ENCODE results near the gene COBL.

COBL gene

GRCh38 chr7:51146816-51147586 lies 169.6 kb downstream of the COBL start:
- no peak overlapping the region for H3K27ac ChIP-seq (ENCODE audit: low read length)
- DNase-seq (ENCODE audit: low read depth, low spot score): no peak
- H3K4me1 ChIP-seq (ENCODE audit: control insufficient read depth, insufficient read depth, low read length): no peaks in the 10 kb centered on the region
- H3K36me3 ChIP-seq (ENCODE audit: control insufficient read depth, insufficient read depth, low read length): no peaks in the 10 kb centered on the region; the same call in 1 of the 2 replicates
- no peaks in the 10 kb centered on the region for H3K27me3 ChIP-seq (ENCODE audit: control insufficient read depth, insufficient read depth, low read length)
- H3K9me3 ChIP-seq (ENCODE audit: control insufficient read depth, insufficient read depth, low read length): no peaks in the 10 kb centered on the region; the same call in 1 of the 2 replicates
- WGBS (ENCODE audit: insufficient coverage, insufficient read length): no CpG with 5 or more reads among the region's 7 CpGs
- no peak overlapping the region for H3K4me3 ChIP-seq (ENCODE audit: low read length)

DNA sequence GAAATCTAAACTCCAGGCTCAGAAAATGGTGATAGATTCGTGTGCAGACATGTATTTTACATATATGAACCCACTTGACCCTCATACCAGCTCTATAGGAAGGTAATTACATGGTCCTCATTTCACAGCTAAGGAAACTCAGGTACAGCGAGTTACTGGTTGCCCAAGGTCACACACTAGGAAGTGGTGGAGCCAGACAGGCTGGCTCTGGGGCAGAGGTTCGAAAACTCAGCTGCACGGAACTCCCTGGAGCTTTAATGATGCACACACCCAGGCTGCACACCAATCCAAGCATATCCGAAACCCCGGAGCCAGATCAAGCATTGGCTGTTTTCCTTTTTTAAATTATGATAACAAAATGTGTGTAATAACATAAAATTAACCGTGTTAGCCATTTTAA lies 172.4 kb downstream of the COBL start:
- H3K9me3 ChIP-seq (ENCODE audit: control insufficient read depth, insufficient read depth, low read length): no peaks in the 10 kb centered on the region; the same call in 1 of the 2 replicates
- no peak for DNase-seq (ENCODE audit: low read depth, low spot score)
- no peaks in the 10 kb centered on the region; the same call in 1 of the 2 replicates for H3K36me3 ChIP-seq (ENCODE audit: control insufficient read depth, insufficient read depth, low read length)
- no peaks in the 10 kb centered on the region; the same call in 1 of the 2 replicates for H3K4me1 ChIP-seq (ENCODE audit: control insufficient read depth, insufficient read depth, low read length)
- no peak overlapping the region for H3K27ac ChIP-seq (ENCODE audit: low read length)
- H3K27me3 ChIP-seq (ENCODE audit: control insufficient read depth, insufficient read depth, low read length): no peaks in the 10 kb centered on the region
- H3K4me3 ChIP-seq (ENCODE audit: low read length): no peak overlapping the region
- no CpG with 5 or more reads among the region's 7 CpGs for WGBS (ENCODE audit: insufficient coverage, insufficient read length)

DNA sequence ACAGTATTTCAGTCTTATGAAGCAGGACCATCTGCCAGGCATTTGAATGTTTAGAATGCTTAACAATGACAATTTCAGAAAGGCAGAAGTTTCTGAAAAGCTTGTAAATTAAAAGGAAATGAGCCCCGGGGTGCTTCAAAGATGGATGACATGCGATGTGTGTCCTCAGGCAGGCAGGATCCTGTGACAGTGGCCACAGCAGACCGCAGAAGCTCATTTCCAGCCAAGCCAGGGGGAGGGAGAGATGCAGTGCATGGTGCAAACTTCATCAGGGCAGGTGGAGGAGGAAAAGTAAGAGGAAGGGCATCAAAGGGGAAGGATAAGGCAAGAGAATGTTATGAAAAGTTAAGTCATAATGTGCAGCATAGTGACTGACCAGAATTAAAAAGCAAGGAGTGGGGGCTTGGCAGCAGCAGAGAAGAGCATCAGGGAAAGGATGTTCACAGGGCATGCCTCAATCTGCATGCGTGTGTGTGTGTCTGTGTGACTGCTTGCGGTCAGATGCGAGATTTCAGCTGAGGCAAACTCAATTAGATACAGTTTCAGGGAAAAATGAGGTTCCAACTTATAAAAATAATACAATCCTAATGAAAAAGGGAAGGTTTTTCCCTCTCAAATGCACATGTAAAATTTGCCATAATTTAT lies 173.7 kb downstream of the COBL start:
- H3K9me3 ChIP-seq (ENCODE audit: control insufficient read depth, insufficient read depth, low read length): no peaks in the 10 kb centered on the region

DNA sequence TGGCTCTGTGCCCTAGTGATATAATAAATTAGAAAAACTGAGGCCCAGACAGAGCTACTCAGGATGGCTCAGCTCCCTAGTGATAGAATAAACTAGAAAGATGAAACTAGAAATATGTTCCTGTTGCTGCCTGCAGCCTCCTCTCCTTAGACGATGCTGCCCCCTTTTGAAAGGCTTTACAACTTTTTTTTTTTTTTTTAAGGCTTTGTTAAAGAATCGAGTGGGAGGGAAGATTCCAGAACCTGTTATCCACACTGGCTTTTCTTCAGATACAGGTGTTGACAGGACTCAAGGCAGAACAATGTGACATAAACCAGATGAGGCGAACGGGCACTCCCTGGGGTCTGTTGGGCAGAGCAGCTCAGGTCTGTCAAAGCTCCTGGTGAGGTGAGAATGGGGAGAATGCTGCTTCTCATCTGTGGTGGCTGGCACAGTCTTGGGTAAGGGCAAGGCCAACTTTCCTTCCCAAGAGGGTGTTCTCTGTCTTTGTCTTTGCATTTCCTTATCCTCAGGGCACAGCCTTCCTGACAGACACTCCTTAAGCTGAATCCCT lies 175.1 kb downstream of the COBL start:
- H3K4me3 ChIP-seq (ENCODE audit: low read length): no peak overlapping the region
- H3K27me3 ChIP-seq (ENCODE audit: control insufficient read depth, insufficient read depth, low read length): no peaks in the 10 kb centered on the region
- no peak overlapping the region for H3K27ac ChIP-seq (ENCODE audit: low read length)
- no peaks in the 10 kb centered on the region for H3K9me3 ChIP-seq (ENCODE audit: control insufficient read depth, insufficient read depth, low read length)
- no peaks in the 10 kb centered on the region; the same call in 1 of the 2 replicates for H3K4me1 ChIP-seq (ENCODE audit: control insufficient read depth, insufficient read depth, low read length)
- no peaks in the 10 kb centered on the region; the same call in 1 of the 2 replicates for H3K36me3 ChIP-seq (ENCODE audit: control insufficient read depth, insufficient read depth, low read length)
- DNase-seq (ENCODE audit: low read depth, low spot score): no peak
- no CpG with 5 or more reads among the region's 4 CpGs for WGBS (ENCODE audit: insufficient coverage, insufficient read length)

More for the DNA sequence above, 173.7 kb downstream of the COBL start:
- no peaks in the 10 kb centered on the region; the same call in 1 of the 2 replicates for H3K36me3 ChIP-seq (ENCODE audit: control insufficient read depth, insufficient read depth, low read length)
- no peaks in the 10 kb centered on the region; the same call in 1 of the 2 replicates for H3K4me1 ChIP-seq (ENCODE audit: control insufficient read depth, insufficient read depth, low read length)
- DNase-seq (ENCODE audit: low read depth, low spot score): no peak
- no peak overlapping the region for H3K27ac ChIP-seq (ENCODE audit: low read length)
- WGBS (ENCODE audit: insufficient coverage, insufficient read length): no CpG with 5 or more reads among the region's 6 CpGs
- H3K27me3 ChIP-seq (ENCODE audit: control insufficient read depth, insufficient read depth, low read length): no peaks in the 10 kb centered on the region
- no peak overlapping the region for H3K4me3 ChIP-seq (ENCODE audit: low read length)

- no CpG with 5 or more reads among the region's 15 CpGs for WGBS (ENCODE audit: insufficient coverage, insufficient read length)
- no peak overlapping the region for H3K27ac ChIP-seq (ENCODE audit: low read length)
Measured at GRCh38 chr7:51140199-51141164, 176.1 kb downstream of the COBL start.

GRCh38 chr7:51139796-51140195 lies 176.8 kb downstream of the COBL start:
- Histone ChIP-seq H3K4me1 (ENCODE audit: control insufficient read depth, insufficient read depth, low read length) (no peaks in the 10 kb centered on the region; the same call in 1 of the 2 replicates), H3K9me3 (ENCODE audit: control insufficient read depth, insufficient read depth, low read length) (no peaks in the 10 kb centered on the region), H3K27ac (ENCODE audit: low read length) (no peak overlapping the region), H3K4me3 (ENCODE audit: low read length) (no peak overlapping the region), H3K27me3 (ENCODE audit: control insufficient read depth, insufficient read depth, low read length) (no peaks in the 10 kb centered on the region), H3K36me3 (ENCODE audit: control insufficient read depth, insufficient read depth, low read length) (0 out of 2 replicates have a peak, but pooled peaks cover 4% of the 10 kb centered on the region)
- DNase-seq (ENCODE audit: low read depth, low spot score): no peak
- no CpG with 5 or more reads among the region's 1 CpG for WGBS (ENCODE audit: insufficient coverage, insufficient read length)

More at GRCh38 chr7:51140199-51141164, 176.1 kb downstream of the COBL start:
- DNase-seq (ENCODE audit: low read depth, low spot score): no peak
- Histone ChIP-seq H3K27me3 (ENCODE audit: control insufficient read depth, insufficient read depth, low read length) (no peaks in the 10 kb centered on the region), H3K9me3 (ENCODE audit: control insufficient read depth, insufficient read depth, low read length) (no peaks in the 10 kb centered on the region), H3K36me3 (ENCODE audit: control insufficient read depth, insufficient read depth, low read length) (0 out of 2 replicates have a peak, but pooled peaks cover 2% of the 10 kb centered on the region), H3K4me1 (ENCODE audit: control insufficient read depth, insufficient read depth, low read length) (no peaks in the 10 kb centered on the region; the same call in 1 of the 2 replicates), H3K4me3 (ENCODE audit: low read length) (no peak overlapping the region)

DNA sequence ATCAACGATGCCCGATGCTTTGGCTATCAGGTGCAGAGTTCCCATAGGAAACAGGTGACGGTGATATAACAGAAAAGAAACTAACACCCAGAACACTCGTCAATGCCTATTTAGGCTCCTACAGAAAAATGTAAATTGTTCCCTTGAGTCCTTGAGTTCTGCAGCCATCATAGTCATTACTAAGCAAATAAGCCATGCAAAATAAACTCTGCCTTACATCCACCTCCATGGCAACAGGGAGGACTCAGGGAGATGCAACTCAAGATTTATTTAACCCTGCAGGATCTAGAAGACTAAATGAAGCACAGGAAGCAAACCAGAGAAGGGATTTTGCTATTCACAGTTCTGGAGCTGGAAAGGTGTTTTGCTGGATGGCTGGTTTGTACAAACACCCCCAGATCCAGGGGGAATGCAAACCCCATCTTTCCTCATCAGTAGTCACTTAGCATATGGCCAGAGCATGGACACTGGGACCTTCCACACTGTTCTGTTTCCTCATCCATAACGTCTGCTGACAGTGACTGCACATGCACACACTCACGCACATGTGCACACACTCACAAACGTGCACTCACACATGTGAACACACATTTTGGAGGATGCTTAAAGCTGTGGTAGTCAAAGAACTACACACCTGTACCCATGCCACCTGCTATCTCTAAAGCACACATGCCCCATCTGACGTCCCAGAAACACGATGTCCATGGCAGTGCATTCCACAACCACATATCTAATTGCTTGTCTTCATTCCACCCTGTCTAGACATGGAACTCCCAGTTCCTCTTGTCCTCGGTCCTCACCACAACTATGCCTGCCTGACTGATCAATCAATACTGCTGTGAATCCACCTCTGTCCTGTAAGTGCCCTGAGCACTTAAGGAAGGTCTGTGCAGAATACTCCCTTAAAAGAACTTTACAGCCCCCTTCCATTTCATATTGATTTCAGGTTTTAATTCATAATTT lies 178.2 kb downstream of the COBL start:
- no peaks in the 10 kb centered on the region for H3K27me3 ChIP-seq (ENCODE audit: control insufficient read depth, insufficient read depth, low read length)
- H3K36me3 ChIP-seq (ENCODE audit: control insufficient read depth, insufficient read depth, low read length): 0 out of 2 replicates have a peak, but pooled peaks cover 4% of the 10 kb centered on the region
- H3K9me3 ChIP-seq (ENCODE audit: control insufficient read depth, insufficient read depth, low read length): no peaks in the 10 kb centered on the region
- H3K4me3 ChIP-seq (ENCODE audit: low read length): no peak overlapping the region
- no peak for DNase-seq (ENCODE audit: low read depth, low spot score)
- H3K27ac ChIP-seq (ENCODE audit: low read length): no peak overlapping the region
- no peaks in the 10 kb centered on the region; the same call in 1 of the 2 replicates for H3K4me1 ChIP-seq (ENCODE audit: control insufficient read depth, insufficient read depth, low read length)
- WGBS (ENCODE audit: insufficient coverage, insufficient read length): no CpG with 5 or more reads among the region's 10 CpGs

- WGBS (ENCODE audit: insufficient coverage, insufficient read length): no CpG with 5 or more reads among the region's 2 CpGs
- Histone ChIP-seq H3K27ac (ENCODE audit: low read length) (no peak overlapping the region), H3K36me3 (ENCODE audit: control insufficient read depth, insufficient read depth, low read length) (0 out of 2 replicates have a peak, but pooled peaks cover 4% of the 10 kb centered on the region), H3K4me3 (ENCODE audit: low read length) (no peak overlapping the region), H3K9me3 (ENCODE audit: control insufficient read depth, insufficient read depth, low read length) (no peaks in the 10 kb centered on the region), H3K27me3 (ENCODE audit: control insufficient read depth, insufficient read depth, low read length) (no peaks in the 10 kb centered on the region), H3K4me1 (ENCODE audit: control insufficient read depth, insufficient read depth, low read length) (no peaks in the 10 kb centered on the region)
- no peak for DNase-seq (ENCODE audit: low read depth, low spot score)
Measured at GRCh38 chr7:51135576-51135975, 181.0 kb downstream of the COBL start.

GRCh38 chr7:51134013-51134441 lies 182.6 kb downstream of the COBL start:
- H3K27ac ChIP-seq (ENCODE audit: low read length): no peak overlapping the region
- no CpG with 5 or more reads among the region's 4 CpGs for WGBS (ENCODE audit: insufficient coverage, insufficient read length)

More at GRCh38 chr7:51134013-51134441, 182.6 kb downstream of the COBL start:
- no peaks in the 10 kb centered on the region for H3K27me3 ChIP-seq (ENCODE audit: control insufficient read depth, insufficient read depth, low read length)
- 0 out of 2 replicates have a peak, but pooled peaks cover 4% of the 10 kb centered on the region for H3K36me3 ChIP-seq (ENCODE audit: control insufficient read depth, insufficient read depth, low read length)
- no peak for DNase-seq (ENCODE audit: low read depth, low spot score)
- no peak overlapping the region for H3K4me3 ChIP-seq (ENCODE audit: low read length)
- no peaks in the 10 kb centered on the region for H3K9me3 ChIP-seq (ENCODE audit: control insufficient read depth, insufficient read depth, low read length)
- no peaks in the 10 kb centered on the region for H3K4me1 ChIP-seq (ENCODE audit: control insufficient read depth, insufficient read depth, low read length)
